Measurements from ENCODE around the gene CZIB. TPM values are rescaled to one million over a fixed set of nuclear protein-coding genes. Genes with fewer than 3 reads are reported as not detected.
A peak's percentile ranks its signal among the peaks of the same experiment; 100 is the strongest.

CZIB gene
- total RNA-seq, 1 experiment from 2014 or later: 43.1 TPM

GRCh38 chr1:53237638-53238037, 17.2 kb upstream of the CZIB start:
- H2AFZ ChIP-seq (ENCODE audit: low read depth, low read length, poor library complexity, severe bottlenecking): no peak overlapping the region
- ChIA-PET CTCF (no interaction called here), POLR2A (interaction anchor here (0.9 kb wide), 1 partner anchor 708 kb away, joined by 3 read pairs; the partner anchor contains the start of genes IFT25 and LRRC42), RAD21 (ENCODE audit: low non-redundant PET in 1 of 2, low total read pairs in 2 of 2, uncharacterized antibody in 2 of 2, unreplicated experiment in 2 of 2) (no interaction called here)
- H3K4me1 ChIP-seq (ENCODE audit: control insufficient read depth in 1 of 2, insufficient read depth in 2 of 2, low read length in 2 of 2): peaks cover 8 to 20% of the 10 kb centered on the region in 2 experiments; a peak in 2 of 4 replicates
- H3K9me2 ChIP-seq (ENCODE audit: insufficient read depth): no peaks in the 10 kb centered on the region
- H4K20me1 ChIP-seq (ENCODE audit: insufficient read depth): no peaks in the 10 kb centered on the region
- no peaks in the 10 kb centered on the region for H3K27me3 ChIP-seq (ENCODE audit: insufficient read depth, low read length)
- no peaks in the 10 kb centered on the region for H3K9me3 ChIP-seq (ENCODE audit: control insufficient read depth in 1 of 2, insufficient read depth in 1 of 2, low read depth in 1 of 2, low read length in 2 of 2)
- ATAC-seq (no peak), DNase-seq (ENCODE audit: low read depth, low spot score) (no peak)
- peak overlapping the region; percentile 88 to 98 for H3K4me3 ChIP-seq (replicated peaks in 1 of 2; ENCODE audit: low read depth in 1 of 2, low read length in 2 of 2)
- peak overlapping the region; percentile 57; the same call in 1 of the 2 replicates for H3K27ac ChIP-seq (ENCODE audit: low read depth, low read length)
- H3K9ac ChIP-seq (ENCODE audit: low read length): peak overlapping the region; percentile 82
- no peak for TF ChIP-seq POLR2AphosphoS5 (IDR thresholded peaks at IDR 0.05; ENCODE audit: low read depth, low read length)
- TF ChIP-seq CBX3 (IDR thresholded peaks at IDR 0.05; ENCODE audit: low read depth): no peak
- TF ChIP-seq CEBPB (IDR thresholded peaks at IDR 0.05; ENCODE audit: low read depth): no peak
- no peak for TF ChIP-seq EZH2phosphoT487 (IDR thresholded peaks at IDR 0.05; ENCODE audit: borderline replicate concordance)
- TF ChIP-seq SRF (IDR thresholded peaks at IDR 0.05; ENCODE audit: low read depth): no peak
- no peak for TF ChIP-seq MAX (IDR thresholded peaks at IDR 0.05)
- no peak for TF ChIP-seq JUND (IDR thresholded peaks at IDR 0.05)
- TF ChIP-seq YY1 (IDR thresholded peaks at IDR 0.05; ENCODE audit: extremely low read depth, insufficient replicate concordance, low read depth, low read length): no peak
- TF ChIP-seq, protein P1, sequence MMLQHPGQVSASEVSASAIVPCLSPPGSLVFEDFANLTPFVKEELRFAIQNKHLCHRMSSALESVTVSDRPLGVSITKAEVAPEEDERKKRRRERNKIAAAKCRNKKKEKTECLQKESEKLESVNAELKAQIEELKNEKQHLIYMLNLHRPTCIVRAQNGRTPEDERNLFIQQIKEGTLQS (IDR thresholded peaks at IDR 0.05): no peak
- TF ChIP-seq SIN3A (IDR thresholded peaks at IDR 0.05; ENCODE audit: low read depth): no peak
- TF ChIP-seq ZFX (IDR thresholded peaks at IDR 0.05): no peak
- no peak for TF ChIP-seq SP1 (IDR thresholded peaks at IDR 0.05; ENCODE audit: low read depth)
- H3K4me2 ChIP-seq (ENCODE audit: low read length): peak overlapping the region; percentile 81
- intact Hi-C loops (cut with micrococcal nuclease): no loop called here
- peaks cover 16 to 18% of the 10 kb centered on the region in 2 experiments; a peak in 3 of 4 replicates for H3K36me3 ChIP-seq (ENCODE audit: control insufficient read depth in 1 of 2, insufficient read depth in 2 of 2, low read length in 2 of 2)
- H3K79me2 ChIP-seq (ENCODE audit: insufficient read depth, low read length): peaks cover 44% of the 10 kb centered on the region
- no TSS peak for BruUV-seq (replicated peaks)

DNA sequence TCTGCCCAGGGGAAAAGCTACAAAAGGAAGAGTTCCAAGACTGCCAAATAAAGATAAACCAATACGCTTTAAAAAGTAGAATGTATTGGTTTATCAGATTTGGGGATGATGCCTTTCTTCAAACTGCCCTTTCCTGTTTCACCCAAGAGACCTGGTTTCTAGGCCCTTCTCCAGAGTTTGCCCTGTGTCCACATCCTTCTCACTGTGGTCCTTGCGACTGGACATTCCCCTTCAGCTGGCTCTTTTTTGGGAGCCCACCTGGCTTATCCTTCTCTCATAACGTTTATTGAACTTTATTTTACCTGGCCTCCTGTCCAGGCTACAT, 490 bp upstream of the CZIB start:
- BruUV-seq (replicated peaks): TSS peak; percentile 97
- ChIA-PET POLR2A (interaction anchor here (2.0 kb wide), 1 partner anchor 18 kb away, joined by 6 read pairs; the partner anchor contains the start of gene MAGOH), RAD21 (ENCODE audit: low non-redundant PET in 1 of 2, low total read pairs in 2 of 2, uncharacterized antibody in 2 of 2, unreplicated experiment in 2 of 2) (no interaction called here), CTCF (no interaction called here)
- DNase-seq (ENCODE audit: low read depth, low spot score) (no peak), ATAC-seq (no peak)
- H3K4me2 ChIP-seq (ENCODE audit: low read length): peak overlapping the region; percentile 82
- peak overlapping the region; percentile 75 to 85 for H3K4me3 ChIP-seq (replicated peaks in 1 of 2; ENCODE audit: low read depth in 1 of 2, low read length in 2 of 2)
- peaks cover 12% of the 10 kb centered on the region for H3K79me2 ChIP-seq (ENCODE audit: insufficient read depth, low read length)
- no peaks in the 10 kb centered on the region for H3K9me3 ChIP-seq (ENCODE audit: control insufficient read depth in 1 of 2, insufficient read depth in 1 of 2, low read depth in 1 of 2, low read length in 2 of 2)
- H3K9ac ChIP-seq (ENCODE audit: low read length): peak overlapping the region; percentile 76
- peak overlapping the region; percentile 75 for H3K27ac ChIP-seq (ENCODE audit: low read depth, low read length)
- no peaks in the 10 kb centered on the region for H4K20me1 ChIP-seq (ENCODE audit: insufficient read depth)
- no peak overlapping the region for H2AFZ ChIP-seq (ENCODE audit: low read depth, low read length, poor library complexity, severe bottlenecking)
- no peaks in the 10 kb centered on the region for H3K9me2 ChIP-seq (ENCODE audit: insufficient read depth)
- H3K27me3 ChIP-seq (ENCODE audit: insufficient read depth, low read length): no peaks in the 10 kb centered on the region
- peaks cover 0 to 8% of the 10 kb centered on the region in 2 experiments; a peak in 1 of 4 replicates for H3K36me3 ChIP-seq (ENCODE audit: control insufficient read depth in 1 of 2, insufficient read depth in 2 of 2, low read length in 2 of 2)
- H3K4me1 ChIP-seq (ENCODE audit: control insufficient read depth in 1 of 2, insufficient read depth in 2 of 2, low read length in 2 of 2): peaks cover 9 to 18% of the 10 kb centered on the region in 2 experiments; a peak in 3 of 4 replicates
- intact Hi-C loops (cut with micrococcal nuclease): no loop called here
- TF ChIP-seq EZH2 (IDR thresholded peaks at IDR 0.05) (no peak), SIN3A (IDR thresholded peaks at IDR 0.05; ENCODE audit: low read depth) (no peak), MAX (IDR thresholded peaks at IDR 0.05) (no peak), CTCF (IDR thresholded peaks at IDR 0.05 in 2 of 3, conservative IDR thresholded peaks at IDR 0.05 in 1 of 3; ENCODE audit: borderline replicate concordance in 1 of 3, insufficient read depth in 1 of 3, low read depth in 2 of 3, low read length in 2 of 3) (no peak), POLR2A (IDR thresholded peaks at IDR 0.05; ENCODE audit: borderline replicate concordance, extremely low read depth, insufficient read depth, insufficient read length) (no peak), POLR2AphosphoS5 (IDR thresholded peaks at IDR 0.05; ENCODE audit: low read depth, low read length) (no peak), REST (IDR thresholded peaks at IDR 0.05; ENCODE audit: low read depth) (no peak)

Data from HCT116 (cell line).